K562 (cell line): ENCODE measurements around the gene PGS1. TPM values are rescaled to one million over a fixed set of nuclear protein-coding genes. Genes with fewer than 3 reads are reported as not detected.

Experiments
- ATAC-seq: fragments of 200-7000 bp; cut with Tn5 transposase; 3 replicates; pipeline ENCODE4 v1.9.1; 2020; ENCODE audit warnings: moderate library complexity
- BruUV-seq: library from RNA; stranded (reverse); fragments of 400-500 nt; replicated peaks from 2 replicates; lab custom pipeline; 2021; lab: Mats Ljungman, UMichigan
- CTCF ChIA-PET: fragments of 300-600 bp; formaldehyde crosslinking; extraction: SDS; loops from one replicate; lab custom pipeline; 2021; ENCODE audit warnings: low intra/inter-chr PET ratio; lab: Yijun Ruan, JAX
- POLR2A ChIA-PET: fragments of 300-600, 350-650 bp; sonication (Branson Sonifier 250); formaldehyde crosslinking; extraction: SDS; loops from one replicate; lab custom pipeline; 2021; ENCODE audit warnings: antibody characterized with exemption, inconsistent platforms; lab: Yijun Ruan, JAX
- DNase-seq, 4 experiments: peaks; one replicate each; pipeline versions ENCODE4 v3.0.0 to v3.0.0-alpha.2; 2011 to 2018; ENCODE audit warnings: low spot score in 3 of 4, mixed read lengths in 3 of 4; ENCODE audit errors: extremely low read depth in 1 of 4
- FAIRE-seq: peaks from 2 replicates; lab custom pipeline; 2011; peaks lifted over from hg19 to GRCh38; lab: Jason Lieb, UNC
- H2AFZ ChIP-seq: 2 replicates; pipeline ENCODE4 v1.6.0; 2011; ENCODE audit warnings: low read depth, low read length, control low read depth, inconsistent platforms
- H3K27ac ChIP-seq: fragments of 200-600 bp; 3 replicates; pipeline ENCODE4 v1.8.0; 2011; ENCODE audit warnings: low read depth, mild to moderate bottlenecking, control low read depth, inconsistent platforms, low read length, moderate library complexity, mixed read lengths; ENCODE audit errors: extremely low read depth
- H3K27me3 ChIP-seq, 2 experiments: fragments of 300-600 bp in 1 of 2; 2 replicates in 1 of 2; 3 replicates in 1 of 2; pipeline versions ENCODE4 v1.6.0 to v1.8.0; 2011; ENCODE audit warnings: inconsistent platforms in 2 of 2, low read length in 2 of 2, mild to moderate bottlenecking in 1 of 2, mixed read lengths in 1 of 2, moderate library complexity in 1 of 2; ENCODE audit not compliant: control insufficient read depth in 2 of 2, insufficient read depth in 2 of 2
- H3K36me3 ChIP-seq: fragments of 300-600 bp; 3 replicates; pipeline ENCODE4 v1.8.0; 2011; ENCODE audit warnings: mild to moderate bottlenecking, low read length, inconsistent platforms; ENCODE audit not compliant: control insufficient read depth, insufficient read depth
- H3K4me1 ChIP-seq, 2 experiments: fragments of 200-600 bp in 1 of 2; replicated peaks in 1 of 2; 2 replicates in 1 of 2; 3 replicates in 1 of 2; pipeline versions ENCODE4 v1.5.1 to v1.8.0; 2011; ENCODE audit warnings: inconsistent platforms in 2 of 2, low read length in 2 of 2, mild to moderate bottlenecking in 1 of 2, mixed read lengths in 1 of 2, moderate library complexity in 1 of 2; ENCODE audit not compliant: control insufficient read depth in 2 of 2, insufficient read depth in 2 of 2
- H3K4me2 ChIP-seq: 2 replicates; pipeline ENCODE4 v1.6.1; 2011; ENCODE audit warnings: low read length, control low read depth, inconsistent platforms, mixed read lengths; ENCODE audit not compliant: insufficient read depth
- H3K4me3 ChIP-seq: fragments of 200-600 bp; sonication (generic), shearing (Covaris generic); 2 replicates; pipeline ENCODE4 v1.5.1; 2016; ENCODE audit warnings: control low read depth, inconsistent platforms
- H3K79me2 ChIP-seq: fragments of 200-600 bp; 3 replicates; pipeline ENCODE4 v1.8.0; 2011; ENCODE audit warnings: low read length, inconsistent platforms; ENCODE audit not compliant: control insufficient read depth, insufficient read depth
- H3K9ac ChIP-seq, 2 experiments: 2 replicates each; pipeline versions ENCODE4 v1.6.0 to v1.6.1; 2011; ENCODE audit warnings: low read depth in 2 of 2, low read length in 2 of 2, control low read depth in 1 of 2, inconsistent platforms in 1 of 2, mild to moderate bottlenecking in 1 of 2, mixed read lengths in 1 of 2; ENCODE audit not compliant: insufficient read depth in 1 of 2
- H3K9me1 ChIP-seq: one replicate; pipeline ENCODE4 v1.6.0; 2011; ENCODE audit warnings: inconsistent platforms, mild to moderate bottlenecking, low read length, moderate library complexity; ENCODE audit not compliant: control insufficient read depth, insufficient read depth
- H3K9me3 ChIP-seq: replicated peaks from 2 replicates; pipeline ENCODE4 v1.5.1; 2011; ENCODE audit warnings: low read depth, low read length, inconsistent platforms; ENCODE audit not compliant: control insufficient read depth, insufficient read depth
- H4K20me1 ChIP-seq: replicated peaks from 2 replicates; pipeline ENCODE4 v1.6.1; 2011; ENCODE audit warnings: low read length, inconsistent platforms, mixed read lengths; ENCODE audit not compliant: control insufficient read depth, insufficient read depth
- BRD9 ChIP-seq: fragments of 450-650 bp; IDR thresholded peaks from 2 replicates; pipeline ENCODE4 v1.6.1; 2018; ENCODE audit warnings: low read depth; ENCODE audit not compliant: partially characterized antibody
- GTF2A2 ChIP-seq: IDR thresholded peaks from 2 replicates; pipeline ENCODE4 v1.6.1; 2016; ENCODE audit warnings: mild to moderate bottlenecking, missing genetic modification characterization, missing compliant biosample characterization
- HDAC3 ChIP-seq: fragments of 450-650 bp; IDR thresholded peaks from 2 replicates; pipeline ENCODE4 v1.6.1; 2018; ENCODE audit warnings: borderline replicate concordance, mild to moderate bottlenecking, moderate library complexity; ENCODE audit not compliant: partially characterized antibody
- MXI1 ChIP-seq: IDR thresholded peaks from 2 replicates; pipeline ENCODE4 v1.6.1; 2011; ENCODE audit warnings: low read depth, mild to moderate bottlenecking, improper control_type of control experiment, low read length
- NBN ChIP-seq: fragments of 450-650 bp; IDR thresholded peaks from 2 replicates; pipeline ENCODE4 v1.6.1; 2016; ENCODE audit warnings: low read depth, mild to moderate bottlenecking
- NR0B1 ChIP-seq: fragments of 450-650 bp; IDR thresholded peaks from one replicate; pipeline ENCODE4 v1.6.1; 2018; ENCODE audit warnings: mild to moderate bottlenecking, moderate library complexity; ENCODE audit not compliant: partially characterized antibody
- NUFIP1 ChIP-seq: fragments of 450-650 bp; IDR thresholded peaks from 2 replicates; pipeline ENCODE4 v1.6.1; 2018; ENCODE audit not compliant: partially characterized antibody
- RBM14 ChIP-seq: fragments of 200-400 bp; formaldehyde crosslinking; IDR thresholded peaks from 2 replicates; pipeline ENCODE4 v1.6.1; 2018; ENCODE audit warnings: low read depth, mild to moderate bottlenecking, low read length, moderate library complexity, borderline replicate concordance; ENCODE audit not compliant: insufficient read depth
- SRSF9 ChIP-seq: fragments of 200-400 bp; formaldehyde crosslinking; IDR thresholded peaks from 2 replicates; pipeline ENCODE4 v1.6.1; 2017; ENCODE audit warnings: low read depth, low read length, borderline replicate concordance
- STAT5B ChIP-seq: fragments of 250-450 bp; sonication (Bioruptor Pico); IDR thresholded peaks from 2 replicates; pipeline ENCODE4 v1.8.0; 2021; ENCODE audit warnings: mild to moderate bottlenecking, inconsistent platforms
- TAL1 ChIP-seq: fragments of 450-650 bp; IDR thresholded peaks from 2 replicates; pipeline ENCODE4 v1.6.1; 2016; ENCODE audit warnings: mild to moderate bottlenecking
- TRIM24 ChIP-seq, 2 experiments: fragments of 450-650 bp; IDR thresholded peaks; 2 replicates each; pipeline ENCODE4 v1.6.1; 2016
- ZC3H11A ChIP-seq: IDR thresholded peaks from 2 replicates; pipeline ENCODE4 v1.6.1; 2012; ENCODE audit warnings: low read depth, low read length, improper control_type of control experiment
- ZEB2 ChIP-seq: fragments of 450-650 bp; IDR thresholded peaks from 2 replicates; pipeline ENCODE4 v1.6.1; 2016
- ZFPM2 ChIP-seq: fragments of 250-450 bp; sonication (Bioruptor Pico); IDR thresholded peaks from 2 replicates; pipeline ENCODE4 v1.5.1; 2022; ENCODE audit warnings: mild to moderate bottlenecking
- ZNF253 ChIP-seq: fragments of 250-450 bp; sonication (Bioruptor Pico); conservative IDR thresholded peaks from 2 replicates; pipeline ENCODE4 v1.6.1; 2021; ENCODE audit warnings: mild to moderate bottlenecking
- ZNF778 ChIP-seq: fragments of 450-650 bp; formaldehyde crosslinking; IDR thresholded peaks from 2 replicates; pipeline ENCODE4 v1.4.0; 2020; ENCODE audit warnings: mild to moderate bottlenecking, moderate library complexity
- WGBS: fragments of 100-300 bp; shearing (Covaris generic); methylation state at CpG from one replicate; pipeline ENCODE4 v1.1.6; 2016; ENCODE audit warnings: low coverage, mixed read lengths; ENCODE audit not compliant: insufficient coverage; ENCODE audit errors: missing lambda C conversion rate; 5-methylcytosine and 5-hydroxymethylcytosine counted together
- in situ Hi-C: fragments of 300-500 bp; cut with MboI; formaldehyde crosslinking; loops from 4 replicates; pipeline ENCODE4 v1.15.0; 2018; ENCODE audit warnings: inconsistent platforms, mixed read lengths
- intact Hi-C: fragments of 100-400 bp; cut with micrococcal nuclease; formaldehyde crosslinking; loops from 2 replicates; pipeline ENCODE4 v1.14.2; 2022
- polyA plus RNA-seq, 8 experiments: library from polyadenylated mRNA; depleted of rRNA in 4 of 8; stranded (reverse) in 5 of 8; unstranded in 3 of 8; fragments of >200 nt; fragmentation: Nextera tagmentation in 2 of 8; fragmentation: Illumina TruSeq in 1 of 8; extraction: Ambion mirVana in 2 of 8; extraction: Trizol in 1 of 8; gene quantifications; 2 replicates each; pipeline versions ENCODE4 v1.2.1 to v1.2.3, GENCODE V29; 2011 to 2014; ENCODE audit warnings: inconsistent platforms in 1 of 8, missing spikeins in 1 of 8
- total RNA-seq, 7 experiments: library from RNA; depleted of rRNA in 6 of 7; stranded (reverse); fragments of >200 nt in 6 of 7; fragmentation: Illumina TruSeq in 2 of 7; extraction: Trizol in 2 of 7; gene quantifications; 2 replicates each; pipeline versions ENCODE4 v1.2.1 to v1.2.3, GENCODE V29; 2011 to 2021; ENCODE audit warnings: low replicate concordance in 1 of 7

Gene PGS1
- total and polyA plus RNA-seq, 9 of the 15 experiments (the other 6 are each of a cell fraction or from before 2014, with no cell fraction given), result 1.3 to 39.4 (median 22.3) TPM

- ATAC-seq (no peak), FAIRE-seq (no peak), DNase-seq (no peak)
- Histone ChIP-seq H3K9ac (0 out of 4 replicates have a peak overlapping the region, but pooled peaks of 1 of the 2 experiments have one; percentile 9), H3K36me3 (peaks cover 92% of the 10 kb centered on the region; the same call in 2 of the 3 replicates), H3K4me1 (peaks cover 0 to 4% of the 10 kb centered on the region in 2 experiments; a peak in 1 of 5 replicates), H3K9me1 (no peaks in the 10 kb centered on the region), H3K9me3 (no peaks in the 10 kb centered on the region), H3K79me2 (peaks cover 4% of the 10 kb centered on the region; the same call in 1 of the 3 replicates), H3K27ac (no peak overlapping the region), H3K4me2 (no peak overlapping the region), H4K20me1 (no peaks in the 10 kb centered on the region), H3K27me3 (no peaks in the 10 kb centered on the region), H3K4me3 (no peak overlapping the region), H2AFZ (no peak overlapping the region)
- WGBS, result 93% methylated on average over 25 of the region's 28 CpGs
- ChIA-PET POLR2A (interaction anchor here (0.6 kb wide), 1 partner anchor 1695 kb away, joined by 3 read pairs; no protein-coding TSS in a partner anchor), CTCF (no interaction called here)
- intact Hi-C loops, result no loop called here
- BruUV-seq, result no TSS peak
- TF ChIP-seq ZFPM2 (CRISPR knock-in tag), result no peak
- no peak for TF ChIP-seq TRIM24 (IDR thresholded peaks at IDR 0.05)
- TF ChIP-seq TAL1, result no peak
- no peak for TF ChIP-seq STAT5B (CRISPR knock-in tag)
- no peak for TF ChIP-seq NR0B1
- TF ChIP-seq HDAC3, result no peak
- no peak for TF ChIP-seq ZNF253
- TF ChIP-seq ZNF778 (CRISPR knock-in tag), result no peak
- no peak for TF ChIP-seq ZC3H11A
- no peak for TF ChIP-seq GTF2A2 (tag)
- TF ChIP-seq NBN, result no peak
- no peak for TF ChIP-seq BRD9
- TF ChIP-seq NUFIP1, result no peak
- no peak for TF ChIP-seq ZEB2
- TF ChIP-seq MXI1, result no peak
- TF ChIP-seq SRSF9, result no peak
- no peak for TF ChIP-seq RBM14
- in situ Hi-C loops, result no loop called here
These were observed 20.7 kb downstream of the PGS1 start for GRCh38 chr17:78399028-78399692.
